ENCODE results near the gene LHX6.

LHX6 gene

GRCh38 chr9:122228568-122229484 lies at the start of gene LHX6:
Gene LHX6, minus strand, starts transcription at chr9:122228957. Its CDS starts 217 bp downstream, at chr9:122228740.
- no peak for DNase-seq

- no peak for DNase-seq
Observed at GRCh38 chr9:122277285-122277897, 48.6 kb upstream of the LHX6 start.

GRCh38 chr9:122276096-122276495 lies 47.3 kb upstream of the LHX6 start:
- no peak for DNase-seq

DNA sequence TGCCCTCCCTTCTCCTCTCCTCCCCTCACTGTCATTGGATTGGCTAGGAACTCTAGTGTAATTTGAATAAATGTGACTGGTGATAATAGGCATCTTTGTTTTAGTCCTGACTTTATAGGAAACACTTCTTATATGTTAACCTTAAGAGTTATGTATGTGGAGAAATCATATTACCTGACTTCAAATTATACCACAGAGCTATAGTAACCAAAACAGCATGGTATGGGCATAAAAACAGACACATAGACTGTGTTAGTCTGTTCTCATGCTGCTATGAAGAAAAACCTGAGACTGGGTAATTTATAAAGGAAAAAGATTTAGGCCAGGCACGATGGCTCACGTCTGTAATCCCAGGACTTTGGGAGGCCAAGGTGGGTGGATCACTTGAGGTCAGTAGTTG lies 45.3 kb upstream of the LHX6 start:
- no peak for DNase-seq

DNA sequence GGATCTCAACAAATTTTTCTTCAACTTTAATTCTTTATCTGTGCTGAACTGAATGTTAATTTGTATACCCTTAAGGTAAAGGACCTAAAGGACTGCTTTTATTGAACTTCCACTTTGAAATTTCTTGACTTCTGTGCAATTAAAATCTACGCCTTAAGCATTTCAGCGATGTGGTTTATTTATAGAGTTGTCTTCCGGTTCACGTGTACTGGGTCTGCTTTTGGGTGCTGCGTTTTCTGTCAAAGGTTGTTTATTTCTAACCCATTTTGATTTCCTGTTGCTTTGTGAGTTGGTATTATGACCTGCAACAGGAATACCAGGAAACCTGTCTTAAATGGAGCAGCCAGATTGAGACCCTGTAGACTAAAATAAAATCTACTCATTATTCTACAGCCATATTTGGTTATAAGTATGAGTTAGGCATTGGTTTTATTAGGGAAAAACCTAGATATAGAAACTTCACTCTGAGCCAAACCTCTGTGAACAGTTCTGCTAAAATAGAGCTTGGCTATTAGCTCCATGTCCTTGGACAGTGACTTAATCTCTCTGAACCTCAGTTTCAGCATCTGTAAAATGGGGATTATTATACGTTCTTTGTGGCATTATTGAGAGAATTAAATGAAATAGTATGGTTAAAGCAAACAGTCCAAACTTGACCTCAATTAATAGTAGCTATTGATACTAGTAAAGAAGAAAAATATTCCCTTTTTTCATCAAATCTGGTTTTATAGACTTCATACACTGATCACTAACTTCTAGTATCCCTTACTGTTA lies 39.5 kb upstream of the LHX6 start:
- DNase-seq = no peak

DNA sequence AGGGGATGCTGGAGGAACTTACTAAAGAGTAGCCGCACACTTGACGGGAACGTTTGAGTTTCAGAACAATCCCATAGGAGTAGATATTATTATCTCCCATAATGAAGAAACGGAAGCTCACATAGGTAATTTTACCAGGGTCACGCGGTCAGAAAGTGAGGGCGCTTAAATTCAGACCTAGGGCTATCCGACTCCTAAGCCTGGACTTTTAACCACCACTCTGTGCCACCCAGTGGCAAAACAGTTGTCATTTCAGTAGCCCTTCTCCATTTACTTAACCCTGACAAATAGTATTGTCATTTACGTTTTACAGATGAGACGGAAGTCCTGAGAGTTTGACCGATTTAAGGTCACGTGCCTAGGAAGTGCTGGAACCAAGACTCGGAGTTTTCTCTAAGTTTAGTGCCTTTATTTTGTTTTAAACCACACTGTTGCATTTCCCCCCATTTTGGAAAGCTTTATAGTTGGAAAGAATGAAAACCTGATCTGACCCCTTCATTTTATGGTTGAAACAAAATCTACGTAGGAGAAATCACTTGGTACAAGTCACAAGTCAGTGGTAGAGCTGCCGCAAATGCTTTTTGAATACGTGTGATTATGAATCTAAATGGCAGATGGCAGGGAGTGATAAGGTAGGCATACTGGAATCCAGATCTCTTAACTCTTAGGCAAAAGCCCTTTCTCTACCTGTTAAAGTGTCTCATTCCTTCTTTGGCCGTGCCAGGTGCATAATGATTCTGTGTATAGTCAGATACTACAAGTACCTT lies 36.6 kb upstream of the LHX6 start:
- DNase-seq = no peak

GRCh38 chr9:122264360-122265148 lies 35.8 kb upstream of the LHX6 start, which contains the start of the genes MRRF and RBM18:
Gene MRRF, plus strand, starts transcription at chr9:122264882. Its CDS starts 6,010 bp downstream, at chr9:122270892.
Gene RBM18, minus strand, starts transcription at chr9:122264840. Its CDS starts 3,348 bp downstream, at chr9:122261492.
- DNase-seq = peak; percentile 77

- no peak for DNase-seq
Observed at GRCh38 chr9:122263699-122264349, 35.1 kb upstream of the LHX6 start.

- no peak for DNase-seq
Observed at GRCh38 chr9:122262073-122262472, 33.3 kb upstream of the LHX6 start.

DNA sequence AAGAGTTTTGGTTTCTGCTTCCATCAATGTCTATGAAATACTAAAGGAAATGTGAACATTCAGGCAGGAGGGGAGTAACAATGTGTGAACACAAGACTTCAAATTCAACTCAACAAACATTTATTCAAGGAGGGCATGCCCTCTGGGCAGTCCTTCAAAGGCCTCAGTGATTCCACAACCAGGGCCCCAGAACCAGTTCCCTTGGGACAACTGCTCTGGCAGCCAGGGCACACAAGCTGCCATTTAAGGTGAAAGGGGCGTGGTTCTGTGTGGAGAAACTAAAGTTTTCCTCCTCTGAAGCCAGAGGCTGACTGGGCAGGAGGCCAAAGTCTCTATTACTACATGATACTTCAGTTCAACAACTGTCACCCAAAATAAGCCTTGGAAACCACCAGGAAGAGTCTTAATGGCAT lies 32.7 kb upstream of the LHX6 start:
- DNase-seq = no peak

GRCh38 chr9:122258886-122259415 lies 30.2 kb upstream of the LHX6 start:
- no peak for DNase-seq

DNA sequence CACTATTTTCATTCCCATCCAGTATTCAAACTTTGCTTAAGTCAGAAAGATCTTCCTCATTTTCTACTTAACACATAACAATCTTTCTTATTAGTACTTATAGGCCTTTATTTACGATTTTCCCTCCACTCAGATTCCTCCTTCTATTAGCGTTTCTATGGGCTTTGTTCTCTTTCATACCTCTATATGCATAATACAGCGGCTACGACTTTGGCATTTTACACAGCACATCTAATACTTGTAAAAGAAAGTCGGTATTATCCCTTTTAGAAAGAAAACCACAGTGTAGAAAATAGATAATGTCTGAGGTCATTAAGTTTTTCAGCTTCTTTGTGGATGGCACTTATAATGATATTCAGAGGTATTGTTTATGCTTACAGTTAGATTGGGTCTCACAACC lies 27.4 kb upstream of the LHX6 start:
- no peak for DNase-seq

DNA sequence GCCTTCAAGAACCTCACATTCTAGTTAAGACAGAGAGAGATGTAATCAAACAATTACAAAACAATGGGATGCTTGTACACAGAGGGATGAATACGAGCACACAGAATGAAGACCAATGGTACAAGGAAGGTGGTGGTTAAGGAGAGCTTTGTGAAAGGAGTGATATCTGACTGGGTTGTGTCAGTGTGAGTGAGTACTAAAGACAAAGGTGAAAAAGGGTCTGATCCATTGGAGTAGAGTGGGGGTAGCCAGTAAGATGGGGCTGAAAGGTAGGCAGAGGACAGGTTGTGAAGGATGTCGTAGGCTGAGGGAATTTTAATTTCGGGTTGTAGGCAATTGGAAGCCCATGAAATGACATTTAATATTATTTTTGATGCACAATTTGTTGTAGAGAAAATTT lies 26.0 kb upstream of the LHX6 start:
- no peak for DNase-seq

GRCh38 chr9:122252796-122253195 lies 24.0 kb upstream of the LHX6 start:
- DNase-seq = no peak

DNA sequence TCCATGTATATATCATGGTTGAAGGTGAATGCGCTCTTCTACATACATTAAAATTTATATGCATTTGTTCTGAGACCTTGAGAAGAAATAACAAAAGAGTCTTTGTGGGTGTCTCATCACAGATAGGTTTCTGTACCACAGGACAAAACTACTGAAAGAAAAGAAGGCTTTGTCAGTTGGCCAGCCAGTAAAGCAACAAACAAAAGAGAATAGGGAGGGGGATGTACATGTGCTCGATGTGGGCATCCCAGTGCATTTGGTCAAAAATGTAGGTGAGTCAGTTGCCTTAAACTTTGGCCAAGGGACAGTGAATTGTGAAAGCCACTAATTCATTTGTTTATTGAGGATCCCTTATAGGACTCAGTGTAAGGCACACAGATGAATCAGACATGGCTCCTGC lies 22.6 kb upstream of the LHX6 start:
- DNase-seq = no peak

GRCh38 chr9:122248448-122248865 lies 19.7 kb upstream of the LHX6 start:
- DNase-seq = no peak

DNA sequence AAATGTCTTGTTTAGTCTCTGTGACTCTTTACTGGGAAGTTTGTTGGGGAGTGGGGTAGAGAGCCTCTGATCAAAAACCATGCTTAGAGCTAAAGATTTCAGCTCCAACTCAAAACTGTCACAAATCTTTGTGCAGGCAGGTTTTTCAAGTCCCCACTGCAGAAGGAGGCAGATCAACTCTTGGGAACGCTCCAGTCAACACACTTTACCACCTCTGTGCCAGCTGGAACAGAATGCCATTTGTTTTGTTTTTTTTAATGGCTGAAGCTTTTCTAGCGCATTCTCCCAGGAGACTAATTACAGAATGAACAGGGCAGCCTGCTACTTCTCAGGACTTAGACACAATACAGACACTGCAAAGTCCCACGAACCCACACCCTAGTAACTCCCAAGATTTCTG lies 17.9 kb upstream of the LHX6 start:
- no peak for DNase-seq

DNA sequence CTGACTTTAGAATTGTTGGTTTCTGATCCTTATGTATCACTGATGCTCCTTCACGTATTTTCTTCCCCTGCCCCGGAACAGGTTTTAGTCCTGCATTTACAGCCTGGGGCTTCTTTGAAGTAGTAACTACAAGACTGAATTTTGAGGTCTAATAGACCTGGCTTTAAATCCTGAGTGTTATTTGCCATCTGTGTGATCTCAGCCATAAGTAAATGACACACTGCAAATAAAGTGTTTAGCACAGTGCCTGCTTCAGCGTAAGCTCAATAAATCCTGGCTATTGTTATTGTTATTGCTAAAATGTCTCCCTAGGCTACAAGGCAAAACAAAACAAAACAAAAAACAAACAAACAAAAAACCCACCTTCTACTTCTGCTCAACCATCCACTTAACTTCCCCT lies 15.6 kb upstream of the LHX6 start:
- DNase-seq = no peak

- DNase-seq = no peak
Observed at GRCh38 chr9:122239722-122240121, 11.0 kb upstream of the LHX6 start.

- DNase-seq = no peak
Observed at GRCh38 chr9:122236681-122237080, 7.9 kb upstream of the LHX6 start.
